ENCODE results near the gene BCKDHA.
"Not testable (repeated sequence)": the region's sequence is repeated elsewhere in the genome, so short reads cannot be mapped to it uniquely, and the experiment has no call there.

The BCKDHA gene

GRCh38 chr19:41381536-41381935, 16.1 kb upstream of the BCKDHA start:
- H3K9me3 Mint-ChIP-seq, H3K27me3 Mint-ChIP-seq, ATAC-seq, DNase-seq, H3K4me3 Mint-ChIP-seq: not testable (repeated sequence)
- H3K27ac Mint-ChIP-seq, result peak overlapping the region in 1 of 2 donors; percentile 76
- peaks cover 23% of the 10 kb centered on the region for H3K4me1 Mint-ChIP-seq

GRCh38 chr19:41384351-41384750, 13.3 kb upstream of the BCKDHA start:
- DNase-seq (no peak), ATAC-seq (no peak)
- H3K4me3 Mint-ChIP-seq, result no peak overlapping the region
- no peaks in the 10 kb centered on the region for H3K9me3 Mint-ChIP-seq
- H3K4me1 Mint-ChIP-seq, result no peaks in the 10 kb centered on the region
- H3K27me3 Mint-ChIP-seq, result no peaks in the 10 kb centered on the region
- H3K27ac Mint-ChIP-seq, result no peak overlapping the region

- DNase-seq (no peak), ATAC-seq (no peak)
- Mint-ChIP-seq H3K4me3 (no peak overlapping the region), H3K9me3 (no peaks in the 10 kb centered on the region), H3K27ac (no peak overlapping the region), H3K27me3 (no peaks in the 10 kb centered on the region), H3K4me1 (no peaks in the 10 kb centered on the region)
Measured at GRCh38 chr19:41386442-41386841, 11.2 kb upstream of the BCKDHA start.

GRCh38 chr19:41391618-41392017, 6.0 kb upstream of the BCKDHA start:
- ATAC-seq, result no peak
- Mint-ChIP-seq H3K27me3 (no peaks in the 10 kb centered on the region), H3K27ac (no peak overlapping the region)

GRCh38 chr19:41392775-41393174, 4.8 kb upstream of the BCKDHA start:
- Mint-ChIP-seq H3K27ac (no peak overlapping the region), H3K27me3 (no peaks in the 10 kb centered on the region), H3K9me3 (no peaks in the 10 kb centered on the region), H3K4me1 (peaks cover 17% of the 10 kb centered on the region), H3K4me3 (no peak overlapping the region)
- DNase-seq (no peak), ATAC-seq (no peak)

More at GRCh38 chr19:41391618-41392017, 6.0 kb upstream of the BCKDHA start:
- no peak for DNase-seq
- H3K4me3 Mint-ChIP-seq, result no peak overlapping the region
- no peaks in the 10 kb centered on the region for H3K9me3 Mint-ChIP-seq
- peaks cover 17% of the 10 kb centered on the region for H3K4me1 Mint-ChIP-seq

GRCh38 chr19:41395355-41395754, 2.3 kb upstream of the BCKDHA start:
- ATAC-seq, result no peak
- no peaks in the 10 kb centered on the region for H3K9me3 Mint-ChIP-seq
- peak overlapping the region in 1 of 2 donors; percentile 49 for H3K27ac Mint-ChIP-seq
- peak overlapping the region; percentile 6 to 44 for H3K4me3 Mint-ChIP-seq
- peaks cover 37% of the 10 kb centered on the region for H3K4me1 Mint-ChIP-seq
- DNase-seq, result no peak
- no peaks in the 10 kb centered on the region for H3K27me3 Mint-ChIP-seq

- no peak for ATAC-seq
- H3K4me3 Mint-ChIP-seq, result peak overlapping the region; percentile 98 to 100
- H3K4me1 Mint-ChIP-seq, result peaks cover 45% of the 10 kb centered on the region
- no peak for DNase-seq
- no peaks in the 10 kb centered on the region for H3K27me3 Mint-ChIP-seq
- H3K27ac Mint-ChIP-seq, result peak overlapping the region; percentile 100
- H3K9me3 Mint-ChIP-seq, result no peaks in the 10 kb centered on the region
Measured at GRCh38 chr19:41398050-41398418, 416 bp downstream of the BCKDHA start.

- Mint-ChIP-seq H3K27me3 (no peaks in the 10 kb centered on the region), H3K9me3 (no peaks in the 10 kb centered on the region), H3K4me1 (peaks cover 51% of the 10 kb centered on the region), H3K27ac (peak overlapping the region; percentile 100), H3K4me3 (peak overlapping the region; percentile 98 to 100)
- no peak for ATAC-seq
- DNase-seq, result no peak
Measured at GRCh38 chr19:41398598-41398997, 980 bp downstream of the BCKDHA start.

- ATAC-seq, result no peak
- Mint-ChIP-seq H3K9me3 (no peaks in the 10 kb centered on the region), H3K4me1 (peaks cover 55% of the 10 kb centered on the region), H3K27ac (peak overlapping the region in 1 of 2 donors; percentile 14), H3K27me3 (no peaks in the 10 kb centered on the region), H3K4me3 (peak overlapping the region; percentile 98 to 100)
- DNase-seq, result no peak
Measured at GRCh38 chr19:41399091-41399490, 1.5 kb downstream of the BCKDHA start.

- Mint-ChIP-seq H3K27ac (peak overlapping the region in 1 of 2 donors; percentile 44), H3K27me3 (no peaks in the 10 kb centered on the region), H3K4me3 (peak overlapping the region; percentile 44), H3K9me3 (no peaks in the 10 kb centered on the region), H3K4me1 (peaks cover 55% of the 10 kb centered on the region)
- ATAC-seq (no peak), DNase-seq (no peak)
Measured at GRCh38 chr19:41399525-41399924, 1.9 kb downstream of the BCKDHA start.

GRCh38 chr19:41401483-41401882, 3.9 kb downstream of the BCKDHA start:
- ATAC-seq (no peak), DNase-seq (no peak)
- Mint-ChIP-seq H3K9me3 (no peaks in the 10 kb centered on the region), H3K27ac (no peak overlapping the region), H3K27me3 (no peaks in the 10 kb centered on the region), H3K4me3 (no peak overlapping the region), H3K4me1 (peaks cover 39% of the 10 kb centered on the region)

GRCh38 chr19:41402010-41402409, 4.4 kb downstream of the BCKDHA start:
- Mint-ChIP-seq H3K27ac (peak overlapping the region in 1 of 2 donors; percentile 12), H3K9me3 (no peaks in the 10 kb centered on the region), H3K4me3 (no peak overlapping the region), H3K27me3 (no peaks in the 10 kb centered on the region), H3K4me1 (peaks cover 38% of the 10 kb centered on the region)
- ATAC-seq (no peak), DNase-seq (no peak)

GRCh38 chr19:41403181-41403970, 5.8 kb downstream of the BCKDHA start:
- H3K27me3 Mint-ChIP-seq, result no peaks in the 10 kb centered on the region
- no peaks in the 10 kb centered on the region for H3K9me3 Mint-ChIP-seq
- DNase-seq (no peak), ATAC-seq (no peak)
- H3K27ac Mint-ChIP-seq, result no peak overlapping the region
- no peak overlapping the region for H3K4me3 Mint-ChIP-seq
- peaks cover 33% of the 10 kb centered on the region for H3K4me1 Mint-ChIP-seq

GRCh38 chr19:41405776-41406175, 8.2 kb downstream of the BCKDHA start:
- ATAC-seq (no peak), DNase-seq (no peak)
- Mint-ChIP-seq H3K27ac (no peak overlapping the region), H3K4me1 (peaks cover 21% of the 10 kb centered on the region), H3K9me3 (no peaks in the 10 kb centered on the region), H3K27me3 (no peaks in the 10 kb centered on the region), H3K4me3 (no peak overlapping the region)

GRCh38 chr19:41407271-41407670, 9.7 kb downstream of the BCKDHA start:
- no peak overlapping the region for H3K4me3 Mint-ChIP-seq
- DNase-seq (no peak), ATAC-seq (no peak)
- H3K27ac Mint-ChIP-seq, result no peak overlapping the region
- no peaks in the 10 kb centered on the region for H3K27me3 Mint-ChIP-seq
- no peaks in the 10 kb centered on the region for H3K9me3 Mint-ChIP-seq
- peaks cover 17% of the 10 kb centered on the region for H3K4me1 Mint-ChIP-seq

GRCh38 chr19:41408256-41408655, 10.6 kb downstream of the BCKDHA start:
- H3K4me3 Mint-ChIP-seq, result no peak overlapping the region
- ATAC-seq, result no peak
- no peaks in the 10 kb centered on the region for H3K27me3 Mint-ChIP-seq
- DNase-seq, result no peak
- no peak overlapping the region for H3K27ac Mint-ChIP-seq
- no peaks in the 10 kb centered on the region for H3K9me3 Mint-ChIP-seq
- peaks cover 12% of the 10 kb centered on the region for H3K4me1 Mint-ChIP-seq

GRCh38 chr19:41408846-41409245, 11.2 kb downstream of the BCKDHA start:
- not testable (repeated sequence) for H3K4me3 Mint-ChIP-seq, H3K27me3 Mint-ChIP-seq, H3K9me3 Mint-ChIP-seq, ATAC-seq, H3K4me1 Mint-ChIP-seq, DNase-seq, H3K27ac Mint-ChIP-seq

Measured in stimulated activated naive CD8-positive, alpha-beta T cell treated with anti-CD3 and anti-CD28 coated beads, Interleukin-15, amount 100 ng/mL, for 72 hours (primary cell).